Left renal pelvis (tissue), 4 donors: Measurements from ENCODE around the gene SNX19. TPM values are rescaled to one million over a fixed set of nuclear protein-coding genes. Genes with fewer than 3 reads are reported as not detected.

Experiments
- DNase-seq, 4 donors: peaks; one replicate each; pipeline ENCODE4 v3.0.0-alpha.2; 2013; ENCODE audit warnings: low read depth in 4 of 4, low spot score in 3 of 4
- polyA plus RNA-seq, 4 donors: library from polyadenylated mRNA; unstranded; fragments of 120-200 nt; gene quantifications; one replicate each; pipeline ENCODE4 v1.2.1, GENCODE V29; 2013; ENCODE audit not compliant: insufficient read length in 4 of 4

Gene SNX19
- polyA plus RNA-seq, 4 donors = 45.7 to 56.1 (median 51.9) TPM

GRCh38 chr11:130849215-130849568 is 67.1 kb downstream of the SNX19 start:
- DNase-seq = no peak

- no peak for DNase-seq
Observed at GRCh38 chr11:130848361-130849214, 67.7 kb downstream of the SNX19 start.

GRCh38 chr11:130847517-130847916 is 68.8 kb downstream of the SNX19 start:
- DNase-seq = no peak

DNA sequence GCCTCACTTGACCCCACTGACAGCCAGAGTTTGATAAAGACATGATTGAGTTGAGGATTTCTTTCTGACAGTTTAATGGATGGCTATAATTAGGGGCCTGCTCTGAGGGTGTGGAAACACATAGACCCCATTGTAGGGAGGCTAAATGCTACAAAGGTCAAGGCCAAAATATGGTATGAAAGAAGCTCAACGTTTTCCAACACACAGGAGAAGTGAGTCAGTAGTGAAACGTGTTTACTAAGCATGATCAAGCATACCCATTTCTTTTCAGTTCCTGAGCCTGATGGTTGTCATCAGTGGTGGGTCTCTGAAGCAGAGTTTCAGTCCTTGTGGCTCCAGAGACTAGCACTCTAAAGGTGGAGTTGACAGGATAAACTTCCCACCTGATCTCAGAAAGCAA is 69.7 kb downstream of the SNX19 start:
- no peak for DNase-seq

GRCh38 chr11:130842001-130842400 is 74.3 kb downstream of the SNX19 start:
- DNase-seq = no peak

DNA sequence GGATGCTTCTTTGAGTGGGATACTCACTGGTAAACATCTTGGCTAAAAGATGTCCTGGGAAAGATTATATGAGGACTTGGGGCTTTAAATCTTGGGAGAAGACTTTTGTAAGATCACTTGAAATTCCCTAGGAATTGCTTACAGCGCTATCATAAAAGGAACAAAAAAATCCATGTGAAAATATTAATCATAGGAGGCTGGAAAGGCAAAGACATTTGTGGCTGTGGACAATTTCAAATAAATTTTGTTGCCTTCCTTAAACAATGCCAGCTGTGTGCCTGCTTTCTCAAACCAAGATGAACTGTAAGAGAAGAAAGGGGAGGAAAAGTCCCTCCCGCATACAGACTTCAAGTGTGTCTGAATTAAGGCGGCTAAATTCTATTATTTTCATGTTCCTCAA is 75.6 kb downstream of the SNX19 start:
- no peak for DNase-seq

GRCh38 chr11:130839981-130840666 is 76.2 kb downstream of the SNX19 start:
- no peak for DNase-seq

- no peak for DNase-seq
Observed at GRCh38 chr11:130837194-130837593, 79.1 kb downstream of the SNX19 start.

DNA sequence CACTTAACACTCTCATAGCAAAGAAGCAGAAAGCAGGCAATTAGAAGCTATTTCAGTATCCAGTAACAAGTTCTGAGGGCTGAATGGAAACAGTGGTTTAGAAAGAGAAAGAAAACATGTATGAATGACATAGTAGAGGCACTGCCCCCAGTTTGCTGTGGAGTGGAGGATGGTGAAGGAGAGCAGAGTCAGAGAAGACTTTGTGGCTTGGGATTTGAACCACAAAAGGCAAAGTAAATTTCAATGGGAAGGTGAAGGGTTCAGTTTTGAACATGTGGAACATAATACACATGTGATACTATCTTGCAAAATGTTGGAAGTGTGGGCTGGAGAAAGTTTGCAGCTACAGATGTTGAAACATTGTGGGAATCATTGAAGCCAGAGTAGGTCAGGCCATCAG is 81.4 kb downstream of the SNX19 start:
- no peak for DNase-seq

- no peak for DNase-seq
Observed at GRCh38 chr11:130832566-130833425, 83.5 kb downstream of the SNX19 start.

- no peak for DNase-seq
Observed at GRCh38 chr11:130831976-130832375, 84.3 kb downstream of the SNX19 start.

- DNase-seq = no peak
Observed at GRCh38 chr11:130831506-130831905, 84.8 kb downstream of the SNX19 start.

DNA sequence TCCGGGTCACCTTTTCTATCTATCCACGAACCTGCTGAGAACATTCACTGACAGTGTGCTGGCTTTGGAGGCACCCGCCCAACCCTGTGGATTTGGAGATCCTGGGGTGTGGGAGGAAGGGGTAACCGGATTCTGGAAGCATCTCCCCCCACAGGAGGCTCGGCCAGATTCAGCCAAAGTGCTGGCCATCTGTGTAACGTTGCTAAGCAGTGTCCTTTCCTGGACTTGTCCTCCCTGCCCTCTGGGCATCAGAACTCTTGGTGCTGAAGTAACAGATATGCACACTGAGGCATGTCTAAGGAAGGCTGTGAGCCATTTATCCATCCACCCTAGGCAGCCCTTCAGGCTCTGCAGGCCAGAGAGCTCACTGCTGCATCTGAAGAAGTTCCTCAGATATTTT is 85.7 kb downstream of the SNX19 start:
- DNase-seq = no peak

DNA sequence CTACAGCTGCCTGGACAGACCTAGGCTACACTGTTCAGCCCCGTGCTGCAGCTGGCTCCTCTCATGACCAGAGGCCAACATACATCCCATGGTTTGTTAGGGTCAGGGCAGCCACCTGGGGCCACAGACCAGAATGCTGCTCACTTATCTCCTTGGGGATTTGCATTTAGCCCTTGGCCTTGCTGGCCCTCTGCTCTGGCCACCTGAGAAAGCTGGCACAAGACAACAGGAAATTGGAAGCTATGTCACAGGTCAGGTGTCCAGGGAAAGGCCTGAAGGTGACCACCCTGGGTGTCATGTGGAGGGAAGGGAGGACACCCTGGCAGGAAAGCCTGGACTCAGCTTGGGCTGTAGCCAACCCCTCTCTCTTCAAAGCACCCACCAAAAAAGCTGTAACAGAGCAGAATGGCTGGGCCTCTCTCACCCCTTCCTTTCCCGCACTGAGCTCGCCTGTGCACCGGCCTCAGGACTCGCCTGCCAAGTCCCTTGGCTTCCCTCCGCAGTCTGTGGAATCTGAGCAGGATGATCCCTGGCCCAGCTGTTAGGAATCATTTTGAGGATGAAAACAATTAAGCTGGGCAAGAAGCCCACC is 86.3 kb downstream of the SNX19 start:
- no peak for DNase-seq

DNA sequence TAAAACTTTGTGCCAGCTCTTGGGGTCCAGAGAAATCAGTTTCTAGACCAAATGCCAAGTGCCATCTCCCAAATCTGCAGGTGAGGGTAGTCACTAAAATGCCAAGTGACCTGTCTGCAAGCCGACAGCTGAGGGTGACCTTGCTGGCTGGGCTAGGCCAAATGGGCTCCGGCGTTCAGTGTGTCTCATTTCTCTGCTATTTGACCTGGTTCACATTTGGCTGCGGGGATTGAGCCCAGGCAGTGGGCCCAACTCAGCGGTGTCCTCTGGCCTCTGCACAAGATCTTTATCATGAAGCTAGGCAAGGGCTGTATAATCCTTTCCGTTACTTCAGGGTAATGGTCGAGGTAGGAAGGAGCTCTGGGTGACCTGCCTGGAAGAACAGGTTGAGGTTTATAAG is 87.5 kb downstream of the SNX19 start:
- DNase-seq = no peak

GRCh38 chr11:130827451-130828377 is 88.6 kb downstream of the SNX19 start:
- peak in 1 of 4 donors; percentile 58 for DNase-seq

GRCh38 chr11:130826572-130826971 is 89.7 kb downstream of the SNX19 start:
- DNase-seq = no peak

- DNase-seq = no peak
Observed at GRCh38 chr11:130825983-130826382, 90.3 kb downstream of the SNX19 start.

DNA sequence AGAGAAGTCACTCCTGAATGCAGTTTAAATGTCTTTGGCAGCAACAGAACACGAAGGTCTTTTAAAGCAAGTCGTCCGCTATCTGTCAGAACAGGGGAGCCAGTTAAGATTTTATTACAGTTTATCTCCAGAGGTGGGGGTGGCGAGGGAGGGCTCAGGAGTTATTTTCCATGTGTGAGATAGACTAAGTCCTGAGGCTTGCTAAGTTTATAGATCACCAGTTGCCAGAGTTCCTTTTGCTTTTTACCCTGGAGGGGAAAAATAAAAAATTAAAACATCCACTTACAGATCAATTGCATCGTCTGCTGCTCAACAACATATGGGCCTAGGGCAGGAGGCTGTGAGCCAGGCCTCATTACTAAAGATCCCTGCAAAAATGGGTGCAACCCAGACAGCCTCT is 90.7 kb downstream of the SNX19 start:
- no peak for DNase-seq
